Effector memory CD4-positive, alpha-beta T cell (primary cell): ENCODE measurements around the gene METTL25B.
A peak's percentile ranks its signal among the peaks of the same experiment; 100 is the strongest.

Experiments used
- DNase-seq, 3 donors: peaks; one replicate each; pipeline ENCODE4 v3.0.0-alpha.2; 2020
- H3K27ac ChIP-seq: 2 replicates; pipeline ENCODE4 v1.7.0; 2013; ENCODE audit warnings: mild to moderate bottlenecking, low read length, moderate library complexity; ENCODE audit not compliant: insufficient read depth, poor library complexity, severe bottlenecking
- H3K27me3 ChIP-seq: replicated peaks from 2 replicates; pipeline ENCODE4 v1.7.0; 2013; ENCODE audit warnings: mild to moderate bottlenecking, low read length; ENCODE audit not compliant: insufficient read depth, control insufficient read depth, poor library complexity, severe bottlenecking
- H3K36me3 ChIP-seq: 2 replicates; pipeline ENCODE4 v1.7.0; 2013; ENCODE audit warnings: mild to moderate bottlenecking, low read length, moderate library complexity; ENCODE audit not compliant: control insufficient read depth, insufficient read depth
- H3K4me1 ChIP-seq: 2 replicates; pipeline ENCODE4 v1.7.0; 2013; ENCODE audit warnings: low read length, mild to moderate bottlenecking; ENCODE audit not compliant: control insufficient read depth, insufficient read depth, poor library complexity, severe bottlenecking
- H3K4me3 ChIP-seq: 2 replicates; pipeline ENCODE4 v1.7.0; 2013; ENCODE audit warnings: low read length, low read depth, mild to moderate bottlenecking; ENCODE audit not compliant: insufficient read depth, poor library complexity, severe bottlenecking
- H3K9me3 ChIP-seq: 2 replicates; pipeline ENCODE4 v1.7.0; 2013; ENCODE audit warnings: mild to moderate bottlenecking, low read length, moderate library complexity; ENCODE audit not compliant: control insufficient read depth

The METTL25B gene

GRCh38 chr1:156742017-156742416 lies 13.7 kb downstream of the METTL25B start:
- Histone ChIP-seq H3K4me3 (no peak overlapping the region), H3K4me1 (peaks cover 26% of the 10 kb centered on the region), H3K27me3 (no peaks in the 10 kb centered on the region)

GRCh38 chr1:156742801-156743200 lies 14.5 kb downstream of the METTL25B start:
- H3K4me1 ChIP-seq = peaks cover 33% of the 10 kb centered on the region

More at GRCh38 chr1:156742017-156742416, 13.7 kb downstream of the METTL25B start:
- Histone ChIP-seq H3K27ac (peak overlapping the region; percentile 74), H3K36me3 (peaks cover 40% of the 10 kb centered on the region), H3K9me3 (no peaks in the 10 kb centered on the region)
- no peak for DNase-seq

GRCh38 chr1:156743367-156744302 lies 15.4 kb downstream of the METTL25B start:
- Histone ChIP-seq H3K9me3 (no peaks in the 10 kb centered on the region), H3K4me1 (peaks cover 41% of the 10 kb centered on the region), H3K4me3 (no peak overlapping the region), H3K27me3 (no peaks in the 10 kb centered on the region), H3K36me3 (peaks cover 31% of the 10 kb centered on the region), H3K27ac (no peak overlapping the region)
- DNase-seq = no peak

More at GRCh38 chr1:156742801-156743200, 14.5 kb downstream of the METTL25B start:
- Histone ChIP-seq H3K4me3 (no peak overlapping the region), H3K36me3 (peaks cover 32% of the 10 kb centered on the region), H3K9me3 (no peaks in the 10 kb centered on the region), H3K27ac (no peak overlapping the region), H3K27me3 (no peaks in the 10 kb centered on the region)
- DNase-seq = no peak

GRCh38 chr1:156744344-156744743 lies 16.1 kb downstream of the METTL25B start:
- no peak for DNase-seq
- Histone ChIP-seq H3K27ac (no peak overlapping the region), H3K4me1 (peaks cover 48% of the 10 kb centered on the region), H3K4me3 (no peak overlapping the region), H3K9me3 (no peaks in the 10 kb centered on the region), H3K36me3 (peaks cover 31% of the 10 kb centered on the region), H3K27me3 (no peaks in the 10 kb centered on the region)

- no peaks in the 10 kb centered on the region for H3K9me3 ChIP-seq
- peaks cover 31% of the 10 kb centered on the region for H3K36me3 ChIP-seq
- no peak overlapping the region for H3K4me3 ChIP-seq
- H3K27ac ChIP-seq = peak overlapping the region; percentile 28
- no peak for DNase-seq
- no peaks in the 10 kb centered on the region for H3K27me3 ChIP-seq
- peaks cover 52% of the 10 kb centered on the region for H3K4me1 ChIP-seq
Observed at GRCh38 chr1:156744786-156745419, 16.6 kb downstream of the METTL25B start.

- Histone ChIP-seq H3K27me3 (no peaks in the 10 kb centered on the region), H3K9me3 (no peaks in the 10 kb centered on the region), H3K4me1 (peaks cover 50% of the 10 kb centered on the region), H3K27ac (peak overlapping the region; percentile 80), H3K36me3 (peaks cover 31% of the 10 kb centered on the region), H3K4me3 (no peak overlapping the region)
- DNase-seq = no peak
Observed at GRCh38 chr1:156745881-156746280, 17.6 kb downstream of the METTL25B start.

- DNase-seq = no peak
- H3K27ac ChIP-seq = peak overlapping the region; percentile 80
- H3K9me3 ChIP-seq = no peaks in the 10 kb centered on the region
- no peaks in the 10 kb centered on the region for H3K27me3 ChIP-seq
- peaks cover 31% of the 10 kb centered on the region for H3K36me3 ChIP-seq
- H3K4me1 ChIP-seq = peaks cover 49% of the 10 kb centered on the region
- H3K4me3 ChIP-seq = no peak overlapping the region
Observed at GRCh38 chr1:156746406-156746727, 18.1 kb downstream of the METTL25B start.

GRCh38 chr1:156746728-156747631 lies 18.7 kb downstream of the METTL25B start:
- DNase-seq = peak; percentile 56 to 63 (median 59)

DNA sequence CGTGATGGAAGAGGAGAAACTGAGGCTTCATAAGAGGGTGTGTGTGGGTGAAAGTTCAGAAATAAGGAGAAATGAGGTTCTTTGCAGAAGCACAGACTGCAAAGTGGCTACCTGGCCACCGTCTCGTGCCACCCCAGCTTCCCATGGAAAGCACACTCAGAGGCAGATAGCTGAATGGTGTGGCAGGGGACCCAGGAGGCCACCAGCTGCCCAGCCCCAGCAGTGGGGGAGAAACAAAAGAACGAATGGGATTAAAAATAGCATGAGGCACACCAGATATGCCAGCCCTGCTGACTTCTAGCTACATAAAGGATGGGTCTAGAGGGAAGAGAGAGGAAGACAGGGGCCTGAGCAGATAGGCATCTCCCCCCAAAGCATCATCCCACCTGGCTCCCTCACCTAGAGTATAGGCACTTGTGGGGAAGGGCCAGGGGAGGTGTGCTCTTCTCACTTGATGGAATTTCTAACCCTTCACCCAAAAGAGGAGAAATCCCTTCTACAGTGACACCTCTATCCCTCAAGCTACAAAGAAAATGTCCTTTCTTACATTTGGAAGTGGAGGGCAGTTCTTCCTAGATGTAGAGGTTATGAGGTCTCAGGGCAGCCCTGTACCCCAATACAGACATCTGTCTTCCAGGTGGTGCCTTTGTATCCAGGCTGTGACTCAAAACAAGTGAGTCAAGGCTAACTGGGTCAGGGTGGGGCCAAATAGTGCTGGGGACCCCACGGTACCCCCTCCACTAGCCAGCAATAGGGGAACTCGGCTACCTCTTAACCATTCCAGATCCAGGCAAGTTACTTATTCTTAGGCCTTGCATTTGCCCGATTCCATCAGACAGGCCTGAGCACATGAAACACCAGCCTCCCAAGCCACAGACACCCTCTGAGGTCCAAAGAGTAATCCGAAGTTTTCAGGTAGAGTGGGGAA lies 19.7 kb downstream of the METTL25B start:
- Histone ChIP-seq H3K36me3 (peaks cover 23% of the 10 kb centered on the region), H3K27ac (peak overlapping the region; percentile 77), H3K4me1 (peaks cover 54% of the 10 kb centered on the region)

More at GRCh38 chr1:156746728-156747631, 18.7 kb downstream of the METTL25B start:
- Histone ChIP-seq H3K36me3 (peaks cover 31% of the 10 kb centered on the region), H3K4me1 (peaks cover 44% of the 10 kb centered on the region), H3K27ac (peak overlapping the region; percentile 80), H3K4me3 (peak overlapping the region; percentile 95), H3K9me3 (no peaks in the 10 kb centered on the region), H3K27me3 (no peaks in the 10 kb centered on the region)

More for the DNA sequence above, 19.7 kb downstream of the METTL25B start:
- Histone ChIP-seq H3K4me3 (peak overlapping the region; percentile 95), H3K27me3 (no peaks in the 10 kb centered on the region), H3K9me3 (no peaks in the 10 kb centered on the region)
- peak in 1 of 3 donors; percentile 36 for DNase-seq
